Cortex of kidney (tissue), 1 donor: Measurements from ENCODE around the gene TCL1B.

Experiments
- DNase-seq: peaks from one replicate; lab custom pipeline; 2025; lab: John Stamatoyannopoulos, UW

Gene TCL1B

GRCh38 chr14:95667249-95667693, 19.0 kb upstream of the TCL1B start:
- no peak for DNase-seq

GRCh38 chr14:95668235-95668772, 17.9 kb upstream of the TCL1B start:
- no peak for DNase-seq

GRCh38 chr14:95674613-95675012, 11.6 kb upstream of the TCL1B start:
- DNase-seq: no peak

GRCh38 chr14:95675486-95675885, 10.7 kb upstream of the TCL1B start:
- no peak for DNase-seq

GRCh38 chr14:95677179-95677835, 8.9 kb upstream of the TCL1B start:
- no peak for DNase-seq

- DNase-seq: no peak
Observed at GRCh38 chr14:95679148-95679815, 6.9 kb upstream of the TCL1B start.

- no peak for DNase-seq
Observed at GRCh38 chr14:95679998-95680735, 6.1 kb upstream of the TCL1B start.

- DNase-seq: no peak
Observed at GRCh38 chr14:95681153-95681552, 5.1 kb upstream of the TCL1B start.

GRCh38 chr14:95683793-95684192, 2.4 kb upstream of the TCL1B start:
- DNase-seq: no peak

GRCh38 chr14:95686935-95687334, 709 bp downstream of the TCL1B start:
- DNase-seq: no peak

- no peak for DNase-seq
Observed at GRCh38 chr14:95689441-95689840, 3.2 kb downstream of the TCL1B start.

GRCh38 chr14:95690815-95691214, 4.6 kb downstream of the TCL1B start:
- no peak for DNase-seq

GRCh38 chr14:95691591-95691990, 5.4 kb downstream of the TCL1B start:
- no peak for DNase-seq

GRCh38 chr14:95692109-95692508, 5.9 kb downstream of the TCL1B start:
- no peak for DNase-seq

GRCh38 chr14:95695051-95695450, 8.8 kb downstream of the TCL1B start:
- DNase-seq: no peak

GRCh38 chr14:95695913-95696312, 9.7 kb downstream of the TCL1B start:
- DNase-seq: no peak

- no peak for DNase-seq
Observed at GRCh38 chr14:95696741-95697140, 10.5 kb downstream of the TCL1B start.

GRCh38 chr14:95697764-95698163, 11.5 kb downstream of the TCL1B start:
- DNase-seq: no peak

GRCh38 chr14:95698287-95698686, 12.1 kb downstream of the TCL1B start:
- DNase-seq: no peak

GRCh38 chr14:95699412-95699811, 13.2 kb downstream of the TCL1B start:
- no peak for DNase-seq

- DNase-seq: no peak
Observed at GRCh38 chr14:95700221-95700976, 14.2 kb downstream of the TCL1B start.

GRCh38 chr14:95701846-95702221, 15.6 kb downstream of the TCL1B start:
- no peak for DNase-seq
